Body of pancreas (tissue), 4 donors: ENCODE measurements around the gene MAML3. TPM values are rescaled to one million over a fixed set of nuclear protein-coding genes. Genes with fewer than 3 reads are reported as not detected.
A peak's percentile ranks its signal among the peaks of the same experiment; 100 is the strongest.

Source experiments
- ATAC-seq: fragments of 150-250 bp; one replicate; pipeline ENCODE4 v1.9.1; 2016
- DNase-seq, 4 donors: peaks; one replicate each; pipeline ENCODE4 v3.0.0-alpha.2; 2019
- H3K27ac ChIP-seq, 4 donors: fragments of 200-600 bp; sonication (generic); 1 replicate in 3 of 4; 2 replicates in 1 of 4; pipeline versions ENCODE4 v1.5.1 to v1.6.1; 2016 to 2019; ENCODE audit warnings: mild to moderate bottlenecking in 1 of 4, mixed read lengths in 1 of 4, moderate library complexity in 1 of 4
- H3K27me3 ChIP-seq, 2 donors: fragments of 200-600 bp; sonication (generic); one replicate each; pipeline ENCODE4 v1.6.0; 2016; ENCODE audit warnings: mild to moderate bottlenecking in 1 of 2
- H3K36me3 ChIP-seq, 2 donors: fragments of 200-600 bp; sonication (generic); replicated peaks in 1 of 2; 2 replicates each; pipeline ENCODE4 v1.5.1; 2016; ENCODE audit warnings: low read depth in 2 of 2; ENCODE audit not compliant: insufficient read depth in 1 of 2
- H3K4me1 ChIP-seq: fragments of 200-600 bp; sonication (generic); one replicate; pipeline ENCODE4 v1.6.0; 2016
- H3K4me3 ChIP-seq, 2 donors: fragments of 200-600 bp; sonication (generic); 1 replicate in 1 of 2; 2 replicates in 1 of 2; pipeline ENCODE4 v1.5.1; 2016 to 2019
- H3K9me3 ChIP-seq, 3 donors: fragments of 200-600 bp; sonication (generic); 1 replicate in 2 of 3; 2 replicates in 1 of 3; pipeline ENCODE4 v1.5.1; 2016
- CTCF ChIP-seq, 7 experiments: fragments of 450-650 bp in 4 of 7; fragments of 200-600 bp in 3 of 7; sonication (generic) in 3 of 7; IDR thresholded peaks; one replicate each; pipeline ENCODE4 v1.5.1; 2016 to 2019; ENCODE audit warnings: antibody characterized with exemption in 7 of 7
- POLR2A ChIP-seq, 3 donors: fragments of 450-650 bp; IDR thresholded peaks; one replicate each; pipeline ENCODE4 v1.6.1; 2016; ENCODE audit warnings: antibody characterized with exemption in 3 of 3, mild to moderate bottlenecking in 2 of 3
- WGBS, 2 donors: methylation state at CpG; one replicate each; pipeline ENCODE4 v1.1.5; 2017; 5-methylcytosine and 5-hydroxymethylcytosine counted together
- intact Hi-C: fragments of 100-400 bp; cut with DNase I; formaldehyde crosslinking; loops from one replicate; pipeline ENCODE4 v1.15.1; 2023
- total RNA-seq, 2 donors: library from RNA; depleted of rRNA; stranded (reverse); fragments of >200 nt; gene quantifications; one replicate each; pipeline ENCODE4 v1.1.0, GENCODE V29; 2016

MAML3 gene
- total RNA-seq, 2 donors from 2014 or later, result 11.2 to 11.4 TPM

GRCh38 chr4:140054861-140055260 is 99.1 kb downstream of the MAML3 start:
- no peaks in the 10 kb centered on the region for H3K9me3 ChIP-seq
- no peak for DNase-seq
- no peak for ATAC-seq
- no peaks in the 10 kb centered on the region for H3K27me3 ChIP-seq
- H3K27ac ChIP-seq, result no peak overlapping the region
- H3K4me1 ChIP-seq, result peaks cover 19% of the 10 kb centered on the region
- no peaks in the 10 kb centered on the region for H3K36me3 ChIP-seq
- H3K4me3 ChIP-seq, result no peak overlapping the region
- intact Hi-C loops, result no loop called here
- no peak for TF ChIP-seq POLR2A (IDR thresholded peaks at IDR 0.05)
- TF ChIP-seq CTCF (IDR thresholded peaks at IDR 0.05), result no peak
- 64 to 68% methylated on average over 1 of the region's 1 CpG for WGBS, 2 donors

- Histone ChIP-seq H3K27me3 (no peaks in the 10 kb centered on the region), H3K36me3 (no peaks in the 10 kb centered on the region), H3K27ac (no peak overlapping the region), H3K9me3 (no peaks in the 10 kb centered on the region), H3K4me1 (peaks cover 28% of the 10 kb centered on the region), H3K4me3 (no peak overlapping the region)
- intact Hi-C loops, result no loop called here
- 82 to 90% methylated on average over 4 of the region's 4 CpGs for WGBS, 2 donors
- no peak for ATAC-seq
- TF ChIP-seq CTCF (IDR thresholded peaks at IDR 0.05) (no peak), POLR2A (IDR thresholded peaks at IDR 0.05) (no peak)
- DNase-seq, result no peak
Measured at GRCh38 chr4:140053185-140053584, 100.8 kb downstream of the MAML3 start.

- DNase-seq (peak; percentile 41 to 74 (median 58)), ATAC-seq (no peak)
- intact Hi-C loops, result no loop called here
- Histone ChIP-seq H3K36me3 (no peaks in the 10 kb centered on the region), H3K4me1 (peaks cover 23% of the 10 kb centered on the region), H3K27ac (no peak overlapping the region), H3K27me3 (no peaks in the 10 kb centered on the region), H3K9me3 (no peaks in the 10 kb centered on the region), H3K4me3 (no peak overlapping the region)
- WGBS, 2 donors, result 43 to 47% methylated on average over 3 of the region's 3 CpGs
- no peak for TF ChIP-seq POLR2A (IDR thresholded peaks at IDR 0.05)
- peak; percentile 29 to 62 (median 46) for TF ChIP-seq CTCF (IDR thresholded peaks at IDR 0.05)
Measured at GRCh38 chr4:140052050-140052449, 101.9 kb downstream of the MAML3 start.

- Histone ChIP-seq H3K36me3 (no peaks in the 10 kb centered on the region), H3K9me3 (no peaks in the 10 kb centered on the region), H3K27me3 (no peaks in the 10 kb centered on the region), H3K4me1 (peaks cover 23% of the 10 kb centered on the region), H3K27ac (peak overlapping the region in 2 of 4 donors; percentile 33 to 59), H3K4me3 (no peak overlapping the region)
- ATAC-seq (no peak), DNase-seq (no peak)
- 78 to 85% methylated on average over 8 of the region's 8 CpGs for WGBS, 2 donors
- intact Hi-C loops, result no loop called here
- TF ChIP-seq POLR2A (IDR thresholded peaks at IDR 0.05) (no peak), CTCF (IDR thresholded peaks at IDR 0.05) (peak in 1 of 7 experiments; percentile 7)
Measured at GRCh38 chr4:140049849-140050637, 103.9 kb downstream of the MAML3 start.
